ENCODE measurements around the gene LRP1B.

Gene LRP1B

DNA sequence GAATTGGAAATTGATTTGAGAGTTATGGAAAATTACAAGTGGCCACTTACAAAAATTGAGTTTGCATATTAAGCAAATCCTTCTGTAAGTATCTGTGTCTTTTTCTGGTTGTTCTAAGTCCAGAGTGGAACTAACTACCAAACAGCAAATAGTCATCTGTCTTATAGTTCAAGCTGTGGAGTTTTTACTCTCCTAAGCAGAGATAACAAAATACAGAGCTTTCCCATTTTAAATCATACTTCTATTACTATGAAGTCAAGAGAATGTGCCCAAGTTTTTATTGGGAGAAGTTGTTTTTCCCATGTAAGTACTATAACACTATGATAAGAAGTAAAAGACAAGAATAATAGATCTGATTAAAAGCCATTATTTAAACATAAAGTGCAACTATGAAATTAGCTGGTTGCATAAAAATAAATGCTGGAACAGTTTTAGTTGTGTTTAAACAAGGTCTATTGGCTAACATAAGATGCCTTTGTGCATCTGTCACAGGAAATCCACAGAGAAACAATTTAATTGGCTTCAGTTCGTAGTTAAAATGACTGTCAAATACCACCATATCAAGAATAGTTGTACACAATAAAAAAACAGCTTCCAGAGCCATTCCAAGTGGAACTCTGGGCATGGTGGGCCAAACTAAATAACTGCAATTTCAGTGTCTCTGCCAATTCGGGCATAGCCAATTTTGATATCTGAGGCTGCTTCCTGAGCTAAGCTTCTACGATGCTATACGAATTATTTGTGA, 1883.2 kb downstream of the LRP1B start:
- in situ Hi-C loops (cut with MboI; ENCODE audit: low sequenced_read_pairs), result no loop called here

DNA sequence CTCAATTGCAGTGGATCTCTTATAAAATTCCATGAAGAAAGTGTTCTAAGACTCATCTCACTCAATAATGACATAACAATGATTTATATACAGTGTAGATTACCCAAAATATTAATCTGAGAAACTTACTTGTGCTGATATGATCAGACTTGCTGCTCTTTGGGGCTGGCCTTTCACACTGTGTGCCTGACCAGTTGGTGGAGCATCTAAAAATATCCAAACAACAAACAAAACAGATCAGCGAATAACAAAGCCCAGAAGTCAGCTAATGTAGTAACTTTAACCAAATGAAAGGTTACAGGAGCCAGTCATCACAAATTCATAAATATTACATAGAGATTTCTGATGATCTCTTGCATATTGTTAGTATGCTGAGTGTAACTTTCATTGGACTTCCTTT, 1883.9 kb downstream of the LRP1B start:
- in situ Hi-C loops (cut with MboI; ENCODE audit: low sequenced_read_pairs), result no loop called here

DNA sequence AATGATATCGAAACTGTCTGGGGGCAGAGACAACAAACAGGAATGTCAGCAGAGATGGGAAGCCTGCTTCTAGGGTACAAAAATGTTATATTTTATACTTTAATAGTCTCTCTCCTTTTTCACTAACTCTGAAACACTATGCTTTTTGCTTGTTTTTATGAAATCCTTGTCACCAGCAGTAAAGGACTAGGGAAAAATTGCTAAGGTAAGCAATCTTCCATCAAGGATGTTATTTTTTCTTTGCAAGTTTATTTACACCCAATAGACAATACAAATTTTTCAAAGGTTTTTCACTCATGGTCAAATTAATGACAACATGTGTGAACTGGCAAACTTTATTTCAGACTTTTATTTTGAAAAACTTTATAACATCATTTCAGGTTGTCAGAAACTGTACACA, 1884.8 kb downstream of the LRP1B start:
- in situ Hi-C loops (cut with MboI; ENCODE audit: low sequenced_read_pairs), result no loop called here

DNA sequence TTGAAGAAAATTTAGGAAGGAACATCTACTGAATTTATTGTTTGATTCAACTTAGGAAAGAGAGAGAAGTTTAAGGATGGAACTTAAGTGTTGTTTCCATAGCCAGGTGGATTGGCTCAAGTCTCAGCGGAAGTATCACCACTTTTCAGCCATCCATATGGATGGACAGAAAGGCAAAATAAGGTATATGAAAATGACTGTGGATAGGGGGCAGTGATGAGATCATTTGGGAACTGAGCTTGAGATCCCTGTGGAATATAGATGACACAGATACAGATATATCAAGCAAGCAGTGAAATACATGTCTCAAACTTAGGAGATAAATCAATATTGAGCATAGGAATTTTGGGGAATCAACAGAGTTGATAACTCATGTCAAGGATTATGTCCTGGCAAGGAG, 1887.9 kb downstream of the LRP1B start:
- in situ Hi-C loops (cut with MboI; ENCODE audit: low sequenced_read_pairs), result no loop called here

DNA sequence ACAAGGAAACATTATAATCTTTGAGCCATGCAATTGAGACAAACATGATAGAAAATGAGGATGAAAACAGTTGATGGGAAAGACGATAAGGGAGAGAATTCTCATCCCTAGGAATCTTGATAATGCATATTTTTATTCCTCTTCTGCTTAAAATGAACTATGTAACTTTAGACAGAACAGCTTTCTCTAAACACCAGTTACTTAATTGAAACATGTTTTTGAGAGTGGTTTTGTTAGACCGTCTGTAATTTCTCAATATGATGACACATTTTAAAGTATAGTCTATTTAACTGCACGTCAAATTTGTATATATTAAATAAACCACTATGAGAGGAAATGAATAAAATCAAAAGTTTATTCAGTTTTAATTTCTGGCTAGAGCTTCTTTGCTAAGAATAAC, 1896.7 kb downstream of the LRP1B start:
- in situ Hi-C loops (cut with MboI; ENCODE audit: low sequenced_read_pairs), result no loop called here

DNA sequence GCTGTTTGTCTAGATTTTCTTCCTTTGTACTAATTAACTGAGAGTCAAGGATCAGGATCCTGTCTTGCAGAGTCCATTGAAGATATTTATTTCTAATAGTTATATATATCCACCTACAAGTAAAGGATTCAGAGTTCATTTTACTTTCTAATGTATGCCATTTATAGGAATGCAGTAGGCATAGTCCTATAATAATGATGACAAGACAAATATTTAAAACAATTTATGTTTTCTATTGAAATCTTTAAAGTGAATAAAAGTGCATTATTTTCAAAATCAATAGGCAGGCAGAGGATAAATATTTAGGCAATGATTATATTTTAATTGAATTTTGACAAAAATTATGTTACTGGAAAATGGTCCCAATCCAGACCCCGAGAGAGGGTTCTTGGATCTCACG, 1919.9 kb downstream of the LRP1B start:
- in situ Hi-C loops (cut with MboI; ENCODE audit: low sequenced_read_pairs), result no loop called here

DNA sequence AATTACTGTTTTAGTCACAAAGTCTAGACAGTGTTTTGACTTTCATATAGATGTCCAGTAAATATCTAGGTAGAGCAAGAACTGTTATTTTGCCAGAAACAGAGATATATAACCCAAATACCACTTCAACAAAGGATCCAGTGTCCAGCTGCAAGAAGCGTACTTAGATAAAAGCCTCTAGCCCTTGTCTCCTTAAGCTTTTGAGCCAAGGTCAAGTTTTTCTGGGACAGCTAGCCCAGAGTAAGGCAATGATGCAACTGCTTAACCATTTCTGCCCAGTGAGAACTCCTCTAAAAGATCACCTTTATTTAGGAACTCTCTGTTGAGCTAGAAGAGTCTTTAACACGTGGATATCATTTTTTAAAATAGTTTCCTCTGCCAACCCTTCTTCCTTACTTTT, 1925.7 kb downstream of the LRP1B start:
- in situ Hi-C loops (cut with MboI; ENCODE audit: low sequenced_read_pairs), result no loop called here

DNA sequence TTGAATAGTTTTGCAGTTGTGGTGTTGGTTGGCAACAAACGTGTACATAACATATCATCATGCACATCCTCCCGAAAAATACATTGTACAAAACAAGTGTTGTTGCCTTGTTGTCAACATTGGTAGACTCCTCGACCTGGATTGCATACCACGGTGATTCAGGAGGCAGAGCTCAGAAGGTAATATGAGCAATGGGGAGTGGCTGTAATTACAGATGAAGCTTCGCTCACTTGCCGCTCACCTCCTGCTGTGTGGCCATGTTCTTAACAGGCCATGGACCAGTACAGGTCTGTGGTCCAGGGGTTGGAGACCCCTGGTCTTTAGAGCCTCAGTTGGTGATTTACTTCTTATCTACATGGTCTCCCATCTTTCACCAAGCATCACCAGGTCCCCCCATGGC, 1927.5 kb downstream of the LRP1B start:
- in situ Hi-C loops (cut with MboI; ENCODE audit: low sequenced_read_pairs), result no loop called here

DNA sequence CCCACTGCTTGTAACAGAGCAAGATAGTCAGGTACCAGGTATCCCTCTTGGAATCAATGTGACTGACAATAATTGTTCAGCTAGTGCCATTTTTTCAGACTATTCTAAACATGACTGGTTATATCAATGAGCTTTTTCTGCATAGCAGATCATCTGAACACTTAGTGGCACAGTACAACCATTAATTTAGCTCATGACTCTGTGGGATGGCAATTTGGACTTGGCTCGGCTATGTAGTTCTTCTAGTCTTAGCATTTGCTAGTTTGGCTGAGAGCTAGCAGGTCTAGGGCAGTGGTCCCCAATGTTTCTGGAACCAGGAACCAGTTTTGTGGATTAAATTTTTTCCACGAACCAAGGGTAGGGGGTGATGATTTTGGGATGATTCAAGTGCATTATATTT, 1929.2 kb downstream of the LRP1B start:
- in situ Hi-C loops (cut with MboI; ENCODE audit: low sequenced_read_pairs), result no loop called here

DNA sequence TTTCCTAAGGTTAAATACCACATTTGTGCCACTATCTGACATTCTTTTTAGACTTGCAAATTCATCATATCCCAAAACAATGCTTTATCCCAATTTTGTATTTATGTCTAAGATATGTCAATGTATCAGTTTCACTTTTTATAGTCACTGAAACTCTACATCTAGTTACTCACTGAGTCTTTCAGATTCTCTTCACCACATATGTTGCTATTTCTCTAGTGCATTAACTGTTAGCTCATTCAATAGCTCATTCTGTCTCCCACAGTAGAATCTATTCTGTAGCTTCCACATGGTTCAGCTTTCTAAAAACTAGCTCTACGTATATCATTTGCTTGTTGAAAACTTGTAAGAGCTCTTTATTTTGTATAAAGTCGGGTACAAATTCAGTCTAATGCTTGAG, 1930.1 kb downstream of the LRP1B start:
- in situ Hi-C loops (cut with MboI; ENCODE audit: low sequenced_read_pairs), result no loop called here

DNA sequence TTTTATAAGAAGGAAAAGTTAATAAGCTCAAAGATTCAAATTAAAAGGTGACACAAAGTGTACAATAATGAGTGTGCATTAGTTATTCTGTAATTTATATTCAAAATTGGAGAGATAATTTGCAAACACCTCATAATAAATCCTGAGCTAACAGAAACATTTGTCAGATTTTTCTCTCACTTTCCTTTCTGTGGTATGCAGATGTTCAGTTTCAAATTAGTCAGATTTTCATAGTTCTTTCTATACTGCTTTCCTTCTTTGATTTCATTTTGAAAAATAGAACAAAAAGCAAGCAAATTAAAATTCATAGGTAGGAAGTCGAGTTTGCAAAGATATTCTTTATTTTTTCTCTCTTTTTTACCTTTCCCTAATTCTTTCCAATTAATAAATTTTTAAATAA, 1930.5 kb downstream of the LRP1B start:
- in situ Hi-C loops (cut with MboI; ENCODE audit: low sequenced_read_pairs), result no loop called here

DNA sequence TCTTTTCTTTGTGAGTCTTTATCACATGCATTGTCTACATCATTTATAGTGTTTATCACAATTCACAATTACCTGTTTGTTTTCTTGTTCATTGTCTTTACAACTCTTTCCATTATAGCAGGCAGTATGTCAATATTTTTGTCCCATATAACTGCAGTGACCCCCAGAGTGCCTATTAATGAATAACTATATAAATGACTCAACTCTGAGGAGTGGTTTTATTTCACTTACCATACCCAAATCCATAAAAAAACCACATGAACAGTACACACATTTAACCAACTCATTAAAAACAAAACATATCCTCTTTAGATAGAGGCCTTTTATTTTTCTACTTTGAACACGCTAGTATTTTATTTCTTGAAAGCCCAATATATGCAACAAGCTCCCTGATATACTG, 1931.5 kb downstream of the LRP1B start:
- in situ Hi-C loops (cut with MboI; ENCODE audit: low sequenced_read_pairs), result no loop called here

DNA sequence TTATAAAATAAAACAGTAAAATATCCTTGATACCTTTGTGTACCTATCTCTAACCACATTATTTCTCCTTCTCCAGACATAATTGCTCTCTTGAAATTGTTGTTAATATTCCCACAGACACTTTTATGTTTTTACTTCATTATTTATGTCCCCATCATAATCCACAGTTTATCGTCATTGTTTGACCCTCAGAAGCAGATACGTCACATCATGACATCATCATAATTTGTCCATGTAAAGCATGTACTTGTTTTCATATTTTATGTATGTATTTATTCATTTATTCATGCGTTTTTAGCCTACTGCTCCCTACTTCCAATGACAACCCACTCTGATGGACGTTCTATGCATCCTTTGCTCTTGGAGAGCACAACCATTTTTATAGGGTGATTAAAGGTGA, 1943.7 kb downstream of the LRP1B start:
- in situ Hi-C loops (cut with MboI; ENCODE audit: low sequenced_read_pairs), result no loop called here

DNA sequence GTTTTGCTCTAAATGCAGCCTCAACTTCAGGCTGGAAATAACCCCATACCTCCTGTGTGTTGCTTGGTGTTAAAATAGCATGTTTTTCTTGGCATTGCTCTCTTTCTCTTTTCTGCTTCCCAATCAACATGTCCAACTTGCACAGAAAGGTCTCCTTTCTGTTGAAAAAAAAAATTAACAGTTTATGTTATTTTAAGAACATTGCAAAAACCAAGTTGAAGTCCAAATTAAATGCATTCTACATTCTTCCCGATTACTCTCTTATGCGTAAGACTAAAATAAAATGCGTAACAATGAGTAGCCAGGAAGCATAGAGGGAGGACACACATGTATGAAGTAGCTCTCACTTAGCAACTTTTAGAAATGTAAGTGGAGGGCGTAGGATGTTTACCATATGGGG, 1944.5 kb downstream of the LRP1B start:
- in situ Hi-C loops (cut with MboI; ENCODE audit: low sequenced_read_pairs), result no loop called here

DNA sequence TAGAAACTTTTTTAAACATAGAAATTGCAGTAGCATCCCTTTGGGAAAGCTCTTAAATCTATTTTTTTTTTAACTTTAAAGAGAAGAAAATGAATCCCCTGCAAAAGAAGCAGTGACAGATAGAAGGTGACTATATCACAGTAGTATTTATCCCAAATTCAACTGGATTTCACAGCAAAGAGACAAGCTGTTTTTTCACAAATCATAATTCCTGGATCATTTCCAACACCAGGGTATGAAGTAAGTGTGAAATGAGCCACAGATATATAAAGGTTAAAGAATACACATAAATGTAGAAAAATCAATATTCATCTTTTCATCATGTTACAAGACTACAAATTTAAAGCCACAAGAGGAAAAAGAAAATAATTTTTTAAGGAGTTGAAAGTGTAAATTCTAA, 1945.7 kb downstream of the LRP1B start:
- in situ Hi-C loops (cut with MboI; ENCODE audit: low sequenced_read_pairs), result no loop called here

DNA sequence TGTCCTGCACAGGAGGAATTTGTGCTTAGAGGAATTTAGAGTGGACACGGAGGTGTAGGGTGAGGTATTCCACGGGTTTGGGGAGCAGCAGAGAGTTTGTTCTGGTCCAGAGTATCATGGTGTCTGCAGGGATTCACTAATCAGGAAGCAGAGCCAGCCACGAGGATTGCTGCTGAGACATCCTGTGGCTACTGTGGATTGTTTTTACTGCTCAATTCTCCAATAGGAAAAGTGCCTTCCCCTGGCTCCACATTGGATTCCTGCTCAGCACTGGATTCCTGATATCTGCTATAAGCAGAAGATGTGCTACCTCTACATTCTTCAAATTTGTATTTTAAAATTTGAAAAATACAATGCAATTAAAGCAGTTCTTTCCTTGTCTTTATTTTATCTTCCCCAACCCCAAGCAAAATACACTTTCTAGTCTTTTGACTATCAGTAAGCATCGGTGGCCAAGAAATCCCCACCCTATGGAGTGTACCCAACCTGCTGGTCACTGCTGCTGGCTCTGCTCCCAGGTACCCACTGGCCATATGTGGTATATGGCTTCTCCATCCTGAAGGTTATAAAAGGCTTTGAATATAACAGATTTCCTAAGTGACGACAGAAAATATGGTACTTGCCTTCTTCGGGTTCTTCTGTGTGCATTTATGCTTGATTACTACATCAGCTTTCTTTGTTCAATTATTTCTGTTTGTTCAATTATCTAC, 1947.6 kb downstream of the LRP1B start:
- in situ Hi-C loops (cut with MboI; ENCODE audit: low sequenced_read_pairs), result no loop called here
